Nephron (organoid): Measurements from ENCODE around the gene GPR65.

ENCODE experiments used
- H3K27ac Mint-ChIP-seq, 3 experiments: 2 replicates each; pipeline ENCODE4 v1.8.0; 2020; ENCODE audit warnings: mixed read lengths in 3 of 3, mild to moderate bottlenecking in 2 of 3, moderate library complexity in 1 of 3
- H3K27me3 Mint-ChIP-seq: 2 replicates; pipeline ENCODE4 v1.8.0; 2021; ENCODE audit warnings: low read depth, mild to moderate bottlenecking, moderate library complexity, mixed read lengths
- H3K36me3 Mint-ChIP-seq: 2 replicates; pipeline ENCODE4 v1.8.0; 2020; ENCODE audit warnings: low read depth, mixed read lengths
- H3K4me1 Mint-ChIP-seq: 2 replicates; pipeline ENCODE4 v1.8.0; 2020; ENCODE audit warnings: mixed read lengths
- H3K4me3 Mint-ChIP-seq, 3 experiments: 2 replicates each; pipeline ENCODE4 v1.8.0; 2020; ENCODE audit warnings: mild to moderate bottlenecking in 3 of 3, mixed read lengths in 3 of 3, moderate library complexity in 2 of 3
- H3K9me3 Mint-ChIP-seq: 2 replicates; pipeline ENCODE4 v1.8.0; 2020; ENCODE audit warnings: mixed read lengths
- CTCF ChIP-seq, 3 experiments: fragments of 200-600 bp; sonication (generic); IDR thresholded peaks; one replicate each; pipeline ENCODE4 v1.5.0; 2021; ENCODE audit warnings: antibody characterized with exemption in 3 of 3; ENCODE audit not compliant: unreplicated experiment in 3 of 3

Gene GPR65

DNA sequence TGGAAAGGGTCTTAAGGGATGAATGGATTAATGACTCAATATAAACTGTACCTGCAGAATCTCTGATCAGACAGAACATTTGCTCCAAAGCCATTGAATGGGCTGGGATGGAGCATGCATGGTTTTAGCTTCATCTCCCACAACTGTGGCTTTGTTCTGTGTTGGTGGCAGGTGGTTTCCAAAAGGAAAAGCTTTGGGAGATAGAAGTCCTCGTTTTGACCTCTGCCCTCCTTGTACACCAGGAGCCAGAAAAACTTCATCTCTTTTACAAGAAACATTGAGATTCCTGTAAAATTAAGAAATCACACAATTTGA is 39.5 kb downstream of the GPR65 start:
- Mint-ChIP-seq H3K27ac (no peak overlapping the region), H3K9me3 (no peaks in the 10 kb centered on the region), H3K27me3 (peaks cover 4% of the 10 kb centered on the region), H3K4me3 (no peak overlapping the region), H3K4me1 (no peaks in the 10 kb centered on the region), H3K36me3 (no peaks in the 10 kb centered on the region)
- TF ChIP-seq CTCF (IDR thresholded peaks at IDR 0.05; ENCODE audit: unreplicated experiment in 3 of 3) = no peak

- H3K9me3 Mint-ChIP-seq = no peaks in the 10 kb centered on the region
Observed at GRCh38 chr14:88044776-88045446, 40.0 kb downstream of the GPR65 start.

DNA sequence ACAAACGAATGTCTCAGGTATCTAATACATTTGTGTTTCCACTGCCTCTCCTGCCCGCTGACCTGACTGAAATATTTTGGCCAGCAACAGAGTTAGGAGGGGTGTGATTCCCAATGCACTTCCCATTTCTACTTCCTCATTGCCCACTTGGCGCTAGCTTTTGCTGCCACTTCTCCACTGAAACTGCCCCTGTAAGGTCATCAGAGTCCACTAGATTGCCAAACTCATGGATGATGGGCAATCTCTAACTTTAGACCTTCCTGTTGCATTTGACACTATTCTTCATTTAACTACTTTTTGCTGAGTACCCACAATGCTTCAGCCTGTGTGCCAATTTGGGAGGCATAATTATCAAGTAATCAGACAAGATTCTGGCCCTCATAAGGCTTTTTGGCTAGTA is 40.8 kb downstream of the GPR65 start:
- no peaks in the 10 kb centered on the region for H3K9me3 Mint-ChIP-seq
- H3K27me3 Mint-ChIP-seq = peaks cover 4% of the 10 kb centered on the region
- H3K27ac Mint-ChIP-seq = no peak overlapping the region
- TF ChIP-seq CTCF (IDR thresholded peaks at IDR 0.05; ENCODE audit: unreplicated experiment in 3 of 3) = no peak
- H3K4me1 Mint-ChIP-seq = no peaks in the 10 kb centered on the region
- H3K4me3 Mint-ChIP-seq = no peak overlapping the region
- no peaks in the 10 kb centered on the region for H3K36me3 Mint-ChIP-seq

More at GRCh38 chr14:88044776-88045446, 40.0 kb downstream of the GPR65 start:
- H3K27ac Mint-ChIP-seq = no peak overlapping the region
- H3K4me3 Mint-ChIP-seq = no peak overlapping the region
- TF ChIP-seq CTCF (IDR thresholded peaks at IDR 0.05; ENCODE audit: unreplicated experiment in 3 of 3) = no peak
- no peaks in the 10 kb centered on the region for H3K4me1 Mint-ChIP-seq
- H3K36me3 Mint-ChIP-seq = no peaks in the 10 kb centered on the region
- peaks cover 4% of the 10 kb centered on the region for H3K27me3 Mint-ChIP-seq

DNA sequence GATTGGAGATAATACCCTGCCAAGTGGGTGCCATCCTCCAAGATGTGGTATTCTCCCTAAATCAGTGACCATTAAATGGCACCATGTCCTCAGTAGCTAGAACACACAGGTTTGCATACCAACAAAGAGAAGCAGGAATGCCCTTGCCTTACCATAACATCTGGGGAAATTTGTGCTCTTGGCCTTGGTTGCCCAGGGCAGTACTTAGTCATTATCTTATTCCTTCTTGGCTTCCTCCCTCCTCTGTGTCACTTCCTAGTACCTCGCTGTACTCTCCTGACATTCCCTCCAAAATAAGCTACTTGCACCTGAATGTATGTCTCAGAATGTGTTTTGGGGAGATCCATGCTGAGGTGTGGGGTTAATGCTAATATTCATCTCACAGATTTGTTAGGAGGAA is 43.4 kb downstream of the GPR65 start:
- H3K27ac Mint-ChIP-seq = no peak overlapping the region
- H3K27me3 Mint-ChIP-seq = peaks cover 4% of the 10 kb centered on the region
- no peak for TF ChIP-seq CTCF (IDR thresholded peaks at IDR 0.05; ENCODE audit: unreplicated experiment in 3 of 3)
- peaks cover 4% of the 10 kb centered on the region for H3K9me3 Mint-ChIP-seq
- H3K4me3 Mint-ChIP-seq = no peak overlapping the region
- no peaks in the 10 kb centered on the region for H3K4me1 Mint-ChIP-seq
- no peaks in the 10 kb centered on the region for H3K36me3 Mint-ChIP-seq

- peaks cover 11% of the 10 kb centered on the region for H3K9me3 Mint-ChIP-seq
- no peak overlapping the region for H3K4me3 Mint-ChIP-seq
- no peaks in the 10 kb centered on the region for H3K4me1 Mint-ChIP-seq
- H3K36me3 Mint-ChIP-seq = no peaks in the 10 kb centered on the region
- H3K27ac Mint-ChIP-seq = no peak overlapping the region
- H3K27me3 Mint-ChIP-seq = peaks cover 4% of the 10 kb centered on the region
- TF ChIP-seq CTCF (IDR thresholded peaks at IDR 0.05; ENCODE audit: unreplicated experiment in 3 of 3) = no peak
Observed at GRCh38 chr14:88049266-88049665, 44.3 kb downstream of the GPR65 start.

GRCh38 chr14:88049936-88050335 is 45.0 kb downstream of the GPR65 start:
- H3K4me1 Mint-ChIP-seq = no peaks in the 10 kb centered on the region
- peaks cover 4% of the 10 kb centered on the region for H3K27me3 Mint-ChIP-seq
- H3K4me3 Mint-ChIP-seq = no peak overlapping the region
- no peak overlapping the region for H3K27ac Mint-ChIP-seq
- peaks cover 14% of the 10 kb centered on the region for H3K9me3 Mint-ChIP-seq
- H3K36me3 Mint-ChIP-seq = no peaks in the 10 kb centered on the region
- no peak for TF ChIP-seq CTCF (IDR thresholded peaks at IDR 0.05; ENCODE audit: unreplicated experiment in 3 of 3)
